Lung (tissue), 12 donors: ENCODE data around the gene ARHGAP8. TPM values are rescaled to one million over a fixed set of nuclear protein-coding genes. Genes with fewer than 3 reads are reported as not detected.

Experiments used
- ATAC-seq: fragments of 200-7000 bp; cut with Tn5 transposase; one replicate; pipeline ENCODE4 v1.9.1; 2020; ENCODE audit warnings: moderate number of reproducible peaks; ENCODE audit not compliant: insufficient read depth, low FRiP score
- DNase-seq, 3 donors: peaks; one replicate each; pipeline ENCODE4 v3.0.0-alpha.2; 2013 to 2017
- H3K27ac ChIP-seq, 2 donors: one replicate each; pipeline ENCODE4 v1.5.1; 2013; ENCODE audit warnings: mild to moderate bottlenecking in 2 of 2, moderate library complexity in 2 of 2, control low read depth in 1 of 2, inconsistent platforms in 1 of 2, low read depth in 1 of 2, low read length in 1 of 2
- H3K27me3 ChIP-seq, 3 donors: one replicate each; pipeline ENCODE4 v1.5.1; 2013; ENCODE audit warnings: low read length in 2 of 3; ENCODE audit not compliant: control insufficient read depth in 3 of 3, insufficient read depth in 3 of 3
- H3K36me3 ChIP-seq, 4 donors: one replicate each; pipeline ENCODE4 v1.5.1; 2013; ENCODE audit warnings: low read length in 4 of 4, mild to moderate bottlenecking in 1 of 4, moderate library complexity in 1 of 4; ENCODE audit not compliant: control insufficient read depth in 4 of 4, insufficient read depth in 4 of 4
- H3K4me1 ChIP-seq, 5 donors: one replicate each; pipeline ENCODE4 v1.5.1; 2013; ENCODE audit warnings: low read length in 5 of 5, mild to moderate bottlenecking in 2 of 5, moderate library complexity in 1 of 5; ENCODE audit not compliant: control insufficient read depth in 5 of 5, insufficient read depth in 5 of 5
- H3K4me3 ChIP-seq: one replicate; pipeline ENCODE4 v1.5.1; 2013; ENCODE audit warnings: mild to moderate bottlenecking, control low read depth, moderate library complexity
- H3K9ac ChIP-seq, 2 donors: one replicate each; pipeline ENCODE4 v1.5.1; 2013; ENCODE audit warnings: low read length in 2 of 2, control low read depth in 1 of 2; ENCODE audit not compliant: insufficient read depth in 1 of 2
- H3K9me3 ChIP-seq, 4 donors: one replicate each; pipeline ENCODE4 v1.5.1; 2013; ENCODE audit warnings: low read length in 3 of 4, mild to moderate bottlenecking in 1 of 4, moderate library complexity in 1 of 4; ENCODE audit not compliant: control insufficient read depth in 4 of 4, insufficient read depth in 3 of 4
- WGBS, 2 donors: extraction: QIAGEN DNeasy Blood & Tissue Kit; methylation state at CpG; one replicate each; pipeline ENCODE4 v1.1.7; 2013; 5-methylcytosine and 5-hydroxymethylcytosine counted together
- polyA plus RNA-seq, 2 donors: library from polyadenylated mRNA; stranded (reverse); fragments of 200-250 nt; gene quantifications; one replicate each; pipeline ENCODE4 v1.2.1, GENCODE V29; 2013
- total RNA-seq, 2 donors: library from RNA; depleted of rRNA in 1 of 2; stranded (reverse); fragments of >200 nt in 1 of 2; gene quantifications; one replicate each; pipeline ENCODE4 v1.2.1, GENCODE V29; 2014 to 2021
- TF ChIP-seq, protein P1 (sequence below): IDR thresholded peaks from 2 replicates; pipeline ENCODE4 v1.5.1; 2012; ENCODE audit warnings: mild to moderate bottlenecking; ENCODE audit errors: control extremely low read depth, extremely low read depth
- donor health status: control.
- donor health status: control.
- donor health status: Bipolar disorder and iron deficiency.
- donor health status: healthy.
- donor health status: DM: yes; HTN: yes; CAD: no.

Gene ARHGAP8
- total and polyA plus RNA-seq, 4 donors: 6.8 to 21.6 (median 16.5) TPM

DNA sequence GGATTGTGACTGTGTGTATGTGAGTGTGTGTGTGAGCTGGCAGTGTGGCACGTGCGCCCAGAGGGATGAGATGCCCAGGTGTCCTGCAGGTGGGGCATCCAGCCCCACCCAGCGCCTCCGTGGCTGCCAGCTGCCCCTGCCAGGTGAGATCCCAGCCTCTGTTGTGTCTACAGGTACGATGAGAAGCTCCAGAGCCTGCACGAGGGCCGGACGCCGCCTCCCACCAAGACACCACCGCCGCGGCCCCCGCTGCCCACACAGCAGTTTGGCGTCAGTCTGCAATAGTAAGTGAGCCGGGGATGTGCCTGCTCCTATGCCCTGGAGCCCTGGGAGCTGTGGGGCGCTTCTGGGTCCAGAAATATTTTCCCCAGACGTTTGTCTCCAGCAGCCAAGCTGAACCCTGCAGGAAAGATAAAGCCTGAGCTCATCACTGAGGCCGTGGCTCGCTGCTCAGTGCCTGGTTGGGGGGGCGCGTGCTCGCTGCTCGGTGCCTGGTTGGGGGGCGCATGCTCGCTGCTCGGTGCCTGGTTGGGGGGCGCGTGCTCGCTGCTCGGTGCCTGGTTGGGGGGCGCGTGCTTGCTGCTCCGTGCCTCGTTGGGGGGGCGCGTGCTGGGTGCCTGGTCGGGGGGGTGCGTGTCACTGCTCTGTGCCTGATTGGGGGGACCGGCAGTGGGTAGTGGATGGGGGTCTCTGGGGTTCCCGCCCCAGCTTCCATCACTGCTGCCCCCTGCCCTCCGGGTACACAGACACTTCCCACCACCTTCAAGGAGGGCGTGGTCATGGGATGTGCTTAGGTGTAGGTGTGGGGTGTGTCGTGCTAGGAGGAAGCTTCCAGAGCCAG, 73.2 kb downstream of the ARHGAP8 start:
- H3K27me3 ChIP-seq: no peaks in the 10 kb centered on the region
- no peak overlapping the region for H3K9ac ChIP-seq
- peaks cover 0 to 3% (median 0%) of the 10 kb centered on the region in 4 donors for H3K36me3 ChIP-seq
- ATAC-seq: no peak
- no peak overlapping the region for H3K27ac ChIP-seq
- DNase-seq: no peak
- H3K4me3 ChIP-seq: no peak overlapping the region
- TF ChIP-seq, protein P1, sequence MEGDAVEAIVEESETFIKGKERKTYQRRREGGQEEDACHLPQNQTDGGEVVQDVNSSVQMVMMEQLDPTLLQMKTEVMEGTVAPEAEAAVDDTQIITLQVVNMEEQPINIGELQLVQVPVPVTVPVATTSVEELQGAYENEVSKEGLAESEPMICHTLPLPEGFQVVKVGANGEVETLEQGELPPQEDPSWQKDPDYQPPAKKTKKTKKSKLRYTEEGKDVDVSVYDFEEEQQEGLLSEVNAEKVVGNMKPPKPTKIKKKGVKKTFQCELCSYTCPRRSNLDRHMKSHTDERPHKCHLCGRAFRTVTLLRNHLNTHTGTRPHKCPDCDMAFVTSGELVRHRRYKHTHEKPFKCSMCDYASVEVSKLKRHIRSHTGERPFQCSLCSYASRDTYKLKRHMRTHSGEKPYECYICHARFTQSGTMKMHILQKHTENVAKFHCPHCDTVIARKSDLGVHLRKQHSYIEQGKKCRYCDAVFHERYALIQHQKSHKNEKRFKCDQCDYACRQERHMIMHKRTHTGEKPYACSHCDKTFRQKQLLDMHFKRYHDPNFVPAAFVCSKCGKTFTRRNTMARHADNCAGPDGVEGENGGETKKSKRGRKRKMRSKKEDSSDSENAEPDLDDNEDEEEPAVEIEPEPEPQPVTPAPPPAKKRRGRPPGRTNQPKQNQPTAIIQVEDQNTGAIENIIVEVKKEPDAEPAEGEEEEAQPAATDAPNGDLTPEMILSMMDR: no peak
- H3K9me3 ChIP-seq: no peaks in the 10 kb centered on the region
- 90 to 91% methylated on average over 43 of the region's 43 CpGs for WGBS, 2 donors
- peaks cover 0 to 14% (median 0%) of the 10 kb centered on the region in 5 donors for H3K4me1 ChIP-seq

DNA sequence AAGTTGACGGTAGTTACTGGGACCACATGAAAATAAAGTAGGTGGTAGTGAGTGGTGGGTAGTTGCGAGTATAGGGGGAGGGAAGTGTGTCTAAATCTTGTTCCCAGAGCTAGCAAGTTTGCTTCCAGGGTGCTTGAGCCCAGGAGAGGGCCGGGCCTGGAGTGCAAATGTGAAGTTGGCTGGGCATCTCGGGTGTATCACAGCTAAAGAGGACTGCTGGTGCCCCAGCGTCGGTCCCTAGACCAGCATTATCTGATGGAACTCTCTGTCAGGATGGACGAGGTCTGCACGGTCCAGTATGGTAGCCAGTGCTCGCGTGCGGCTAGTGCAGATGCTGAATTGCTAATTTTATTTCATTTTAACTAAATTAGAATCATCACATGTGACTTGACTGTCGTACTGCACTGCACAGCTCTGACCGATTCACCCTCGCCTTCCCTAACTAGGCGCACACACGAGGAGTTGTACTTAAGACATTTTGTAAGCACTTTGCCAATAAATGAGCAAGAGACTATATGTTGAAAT, 75.4 kb downstream of the ARHGAP8 start:
- TF ChIP-seq, protein P1: no peak
- H3K27ac ChIP-seq: no peak overlapping the region
- H3K36me3 ChIP-seq: peaks cover 0 to 3% (median 0%) of the 10 kb centered on the region in 4 donors
- no peaks in the 10 kb centered on the region for H3K27me3 ChIP-seq
- ATAC-seq (no peak), DNase-seq (no peak)
- peaks cover 0 to 2% (median 0%) of the 10 kb centered on the region in 5 donors for H3K4me1 ChIP-seq
- 89% methylated on average over 16 of the region's 16 CpGs for WGBS, 2 donors
- H3K4me3 ChIP-seq: no peak overlapping the region
- H3K9me3 ChIP-seq: no peaks in the 10 kb centered on the region
- no peak overlapping the region for H3K9ac ChIP-seq

DNA sequence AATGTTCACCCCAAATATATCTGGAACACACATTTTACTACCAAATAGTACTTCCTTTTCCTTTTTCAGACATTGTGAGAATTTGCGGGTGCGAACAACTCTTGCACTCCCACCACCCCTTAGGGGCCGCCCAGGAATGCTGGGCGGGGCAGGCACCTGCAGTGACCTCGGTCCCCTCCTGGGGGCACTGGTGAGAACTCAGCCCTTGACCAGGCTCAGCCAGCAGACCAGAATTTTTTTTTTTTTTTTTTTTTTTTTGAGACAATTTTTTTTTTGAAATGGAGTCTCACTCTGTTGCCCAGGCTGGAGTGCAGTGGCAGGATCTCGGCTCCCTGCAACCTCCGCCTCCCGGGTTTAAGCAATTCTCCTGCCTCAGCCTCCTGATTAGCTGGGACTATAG, 75.8 kb downstream of the ARHGAP8 start:
- ATAC-seq: no peak
- TF ChIP-seq, protein P1: no peak
- Histone ChIP-seq H3K36me3 (peaks cover 0 to 3% (median 0%) of the 10 kb centered on the region in 4 donors), H3K9me3 (no peaks in the 10 kb centered on the region), H3K4me3 (no peak overlapping the region), H3K4me1 (no peaks in the 10 kb centered on the region), H3K27ac (no peak overlapping the region), H3K9ac (no peak overlapping the region), H3K27me3 (no peaks in the 10 kb centered on the region)
- no peak for DNase-seq
- WGBS, 2 donors: 53 to 61% methylated on average over 8 of the region's 8 CpGs
